Stimulated activated effector memory CD8-positive, alpha-beta T cell treated with anti-CD3 and anti-CD28 coated beads, Interleukin-12 subunit alpha, Interleukin-12 subunit beta, amount 100 ng/mL, for 72 hours (primary cell): Measurements from ENCODE around the gene MAP2K3.

Source experiments
- ATAC-seq: fragments of 150-1000 bp; cut with Tn5 transposase; 2 replicates; pipeline ENCODE4 v1.10.0; 2021
- DNase-seq, 2 donors: peaks; one replicate each; pipeline ENCODE4 v3.0.0; 2021 to 2022; ENCODE audit warnings: low spot score in 2 of 2
- H3K27ac Mint-ChIP-seq: one replicate; pipeline ENCODE4 v1.8.0; 2022; ENCODE audit warnings: mild to moderate bottlenecking, mixed read lengths
- H3K36me3 Mint-ChIP-seq: one replicate; pipeline ENCODE4 v1.8.0; 2022; ENCODE audit warnings: mild to moderate bottlenecking, mixed read lengths
- H3K4me1 Mint-ChIP-seq: one replicate; pipeline ENCODE4 v1.8.0; 2022; ENCODE audit warnings: mixed read lengths
- H3K4me3 Mint-ChIP-seq: one replicate; pipeline ENCODE4 v1.8.0; 2022; ENCODE audit warnings: mild to moderate bottlenecking, mixed read lengths
- H3K9me3 Mint-ChIP-seq: one replicate; pipeline ENCODE4 v1.8.0; 2022; ENCODE audit warnings: mixed read lengths

Gene MAP2K3

GRCh38 chr17:21360048-21360447 lies 75.5 kb downstream of the MAP2K3 start:
- Mint-ChIP-seq H3K9me3 (no peaks in the 10 kb centered on the region), H3K4me1 (no peaks in the 10 kb centered on the region), H3K27ac (no peak overlapping the region)

GRCh38 chr17:21361020-21361809 lies 76.7 kb downstream of the MAP2K3 start:
- H3K9me3 Mint-ChIP-seq, result no peaks in the 10 kb centered on the region
- no peaks in the 10 kb centered on the region for H3K36me3 Mint-ChIP-seq
- DNase-seq, result no peak
- ATAC-seq, result no peak
- no peaks in the 10 kb centered on the region for H3K4me1 Mint-ChIP-seq
- no peak overlapping the region for H3K27ac Mint-ChIP-seq
- no peak overlapping the region for H3K4me3 Mint-ChIP-seq

More at GRCh38 chr17:21360048-21360447, 75.5 kb downstream of the MAP2K3 start:
- H3K36me3 Mint-ChIP-seq, result no peaks in the 10 kb centered on the region
- no peak for DNase-seq
- H3K4me3 Mint-ChIP-seq, result no peak overlapping the region
- no peak for ATAC-seq

GRCh38 chr17:21362331-21362931 lies 77.9 kb downstream of the MAP2K3 start:
- DNase-seq, result no peak
- Mint-ChIP-seq H3K27ac (no peak overlapping the region), H3K4me3 (no peak overlapping the region), H3K36me3 (no peaks in the 10 kb centered on the region), H3K4me1 (no peaks in the 10 kb centered on the region), H3K9me3 (no peaks in the 10 kb centered on the region)
- ATAC-seq, result no peak

GRCh38 chr17:21363776-21364642 lies 79.5 kb downstream of the MAP2K3 start:
- Mint-ChIP-seq H3K4me1 (peaks cover 5% of the 10 kb centered on the region), H3K27ac (no peak overlapping the region), H3K36me3 (no peaks in the 10 kb centered on the region), H3K9me3 (no peaks in the 10 kb centered on the region), H3K4me3 (no peak overlapping the region)
- ATAC-seq, result no peak
- DNase-seq, result no peak
